ENCODE measurements around the gene MAP3K8. TPM values are rescaled to one million over a fixed set of nuclear protein-coding genes. Genes with fewer than 3 reads are reported as not detected.

Gene MAP3K8
- total RNA-seq, result 34.0 TPM
- long read RNA-seq, partial matches to known transcripts, result 5 of 42 reads
- long read RNA-seq, other reads (novel, unspliced or antisense), result 26 of 42 reads

DNA sequence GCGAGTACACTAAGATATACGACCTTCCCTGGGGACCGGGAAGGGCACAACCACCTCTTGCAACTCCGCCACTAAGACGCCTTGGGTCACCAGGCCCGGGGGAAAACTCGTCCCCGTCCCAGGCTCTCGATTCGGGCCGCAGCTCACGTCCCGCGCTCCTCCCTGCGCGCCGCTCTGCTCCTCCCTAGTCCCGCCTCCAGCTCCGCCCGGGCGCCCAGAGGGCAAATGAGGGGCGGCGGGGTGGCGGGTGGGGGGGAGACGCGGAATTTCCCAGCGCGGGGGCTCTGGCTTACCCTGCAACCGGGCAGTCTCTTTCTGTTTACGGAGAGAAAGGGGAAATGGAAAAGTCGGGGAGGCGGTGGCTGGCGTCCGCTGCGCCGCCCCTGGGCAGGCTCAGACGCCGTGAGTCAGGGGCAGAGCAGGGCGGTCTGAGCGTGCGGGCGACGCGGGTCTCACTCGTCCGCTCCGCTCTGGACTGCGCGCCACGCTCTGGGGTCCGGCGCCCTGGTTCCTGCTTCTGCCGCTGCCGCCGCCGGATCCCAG lies at the start of gene MAP3K8:
Gene MAP3K8 (plus strand): TSS at position 455 of the 543 bp plus-strand sequence. CDS start 4,755 bp downstream, outside the sequence.
- intact Hi-C loops (cut with DNase I), result no loop called here
- peaks cover 56% of the 10 kb centered on the region for H3K4me1 ChIP-seq
- TF ChIP-seq CTCF (IDR thresholded peaks at IDR 0.05), result no peak
- H3K9me3 ChIP-seq, result no peaks in the 10 kb centered on the region
- H3K36me3 ChIP-seq, result peaks cover 19% of the 10 kb centered on the region
- H3K27ac ChIP-seq, result peak within 1 kb of the TSS; percentile 99
- DNase-seq (peak; percentile 95), ATAC-seq (peak; percentile 89 to 92)
- H3K27me3 ChIP-seq (ENCODE audit: low read depth), result no peaks in the 10 kb centered on the region
- H3K4me3 ChIP-seq, result peak within 1 kb of the TSS; percentile 76

DNA sequence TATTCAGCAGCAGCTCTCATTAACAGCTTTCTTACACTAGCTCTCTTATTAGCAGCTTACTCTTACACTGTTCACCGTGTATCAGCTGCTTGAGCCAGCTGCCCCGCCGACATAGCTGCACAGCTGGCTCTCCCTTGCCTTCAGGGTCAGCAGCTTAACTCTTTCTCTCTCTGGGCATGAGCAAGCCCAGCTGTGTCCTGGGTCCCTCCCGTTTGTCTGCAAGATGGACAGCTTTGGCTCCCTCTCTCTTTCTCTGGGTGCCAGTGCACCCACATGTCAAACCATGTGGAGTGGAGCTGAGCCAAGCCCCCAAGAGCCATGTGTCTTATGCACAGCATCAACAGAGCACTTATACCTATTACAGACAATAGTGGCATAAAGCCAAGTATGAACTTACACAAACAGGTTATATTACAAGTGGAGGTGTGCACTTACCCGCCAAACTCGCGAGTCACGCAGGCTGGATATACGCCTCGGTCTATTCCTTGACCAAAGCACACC lies 49.2 kb upstream of the MAP3K8 start:
- DNase-seq (no peak), ATAC-seq (peak in 1 of 2 donors; percentile 76)
- no peaks in the 10 kb centered on the region for H3K27me3 ChIP-seq (ENCODE audit: low read depth)
- H3K27ac ChIP-seq, result no peak overlapping the region
- H3K4me3 ChIP-seq, result no peak overlapping the region
- peak; percentile 47 for TF ChIP-seq CTCF (IDR thresholded peaks at IDR 0.05)
- H3K36me3 ChIP-seq, result no peaks in the 10 kb centered on the region
- peaks cover 6% of the 10 kb centered on the region for H3K4me1 ChIP-seq
- intact Hi-C loops (cut with DNase I), result no loop called here
- no peaks in the 10 kb centered on the region for H3K9me3 ChIP-seq

- DNase-seq (no peak), ATAC-seq (no peak)
- Histone ChIP-seq H3K27me3 (ENCODE audit: low read depth) (no peaks in the 10 kb centered on the region), H3K36me3 (no peaks in the 10 kb centered on the region), H3K27ac (no peak overlapping the region), H3K4me3 (no peak overlapping the region), H3K9me3 (no peaks in the 10 kb centered on the region), H3K4me1 (peaks cover 6% of the 10 kb centered on the region)
- no peak for TF ChIP-seq CTCF (IDR thresholded peaks at IDR 0.05)
- intact Hi-C loops (cut with DNase I), result no loop called here
These were observed 47.0 kb upstream of the MAP3K8 start for GRCh38 chr10:30386801-30387588.

GRCh38 chr10:30387646-30388243 lies 46.2 kb upstream of the MAP3K8 start:
- Histone ChIP-seq H3K4me1 (peaks cover 10% of the 10 kb centered on the region), H3K9me3 (no peaks in the 10 kb centered on the region), H3K4me3 (no peak overlapping the region), H3K27ac (no peak overlapping the region), H3K27me3 (ENCODE audit: low read depth) (no peaks in the 10 kb centered on the region), H3K36me3 (no peaks in the 10 kb centered on the region)
- ATAC-seq, result no peak
- DNase-seq, result no peak
- TF ChIP-seq CTCF (IDR thresholded peaks at IDR 0.05), result no peak
- intact Hi-C loops (cut with DNase I), result no loop called here

DNA sequence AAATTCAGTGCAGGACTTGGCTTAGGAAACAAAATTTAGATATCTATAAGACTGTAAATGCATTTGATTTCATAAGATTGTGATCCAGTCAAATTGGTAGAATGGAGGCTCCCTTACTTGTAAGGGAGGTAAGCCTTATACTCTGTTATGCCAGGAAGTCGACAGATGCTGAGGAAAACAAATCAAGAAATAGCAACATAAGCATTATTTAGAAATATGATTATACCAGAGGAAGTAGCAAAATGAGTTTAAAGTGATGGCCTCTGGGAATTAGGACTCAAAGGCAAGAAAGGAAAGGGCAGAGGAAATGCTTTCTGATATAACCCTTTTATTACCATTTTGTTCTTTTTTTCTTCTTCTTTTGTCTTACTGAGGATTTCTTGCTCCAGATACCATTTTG lies 44.4 kb upstream of the MAP3K8 start:
- intact Hi-C loops (cut with DNase I), result no loop called here
- H3K27me3 ChIP-seq (ENCODE audit: low read depth), result no peaks in the 10 kb centered on the region
- no peak for TF ChIP-seq CTCF (IDR thresholded peaks at IDR 0.05)

More for the DNA sequence above, 44.4 kb upstream of the MAP3K8 start:
- H3K27ac ChIP-seq, result no peak overlapping the region
- no peak overlapping the region for H3K4me3 ChIP-seq
- H3K4me1 ChIP-seq, result peaks cover 10% of the 10 kb centered on the region
- ATAC-seq (no peak), DNase-seq (no peak)
- no peaks in the 10 kb centered on the region for H3K9me3 ChIP-seq
- no peaks in the 10 kb centered on the region for H3K36me3 ChIP-seq

Measured in lower lobe of right lung (tissue), 2 donors.